Cerebellar cortex (tissue), 1 donor: ENCODE measurements around the gene MTG2.
A peak's percentile ranks its signal among the peaks of the same experiment; 100 is the strongest.

Experiments used
- DNase-seq: peaks from one replicate; pipeline ENCODE4 v3.0.0-alpha.2; 2015; ENCODE audit warnings: low spot score

The MTG2 gene

DNA sequence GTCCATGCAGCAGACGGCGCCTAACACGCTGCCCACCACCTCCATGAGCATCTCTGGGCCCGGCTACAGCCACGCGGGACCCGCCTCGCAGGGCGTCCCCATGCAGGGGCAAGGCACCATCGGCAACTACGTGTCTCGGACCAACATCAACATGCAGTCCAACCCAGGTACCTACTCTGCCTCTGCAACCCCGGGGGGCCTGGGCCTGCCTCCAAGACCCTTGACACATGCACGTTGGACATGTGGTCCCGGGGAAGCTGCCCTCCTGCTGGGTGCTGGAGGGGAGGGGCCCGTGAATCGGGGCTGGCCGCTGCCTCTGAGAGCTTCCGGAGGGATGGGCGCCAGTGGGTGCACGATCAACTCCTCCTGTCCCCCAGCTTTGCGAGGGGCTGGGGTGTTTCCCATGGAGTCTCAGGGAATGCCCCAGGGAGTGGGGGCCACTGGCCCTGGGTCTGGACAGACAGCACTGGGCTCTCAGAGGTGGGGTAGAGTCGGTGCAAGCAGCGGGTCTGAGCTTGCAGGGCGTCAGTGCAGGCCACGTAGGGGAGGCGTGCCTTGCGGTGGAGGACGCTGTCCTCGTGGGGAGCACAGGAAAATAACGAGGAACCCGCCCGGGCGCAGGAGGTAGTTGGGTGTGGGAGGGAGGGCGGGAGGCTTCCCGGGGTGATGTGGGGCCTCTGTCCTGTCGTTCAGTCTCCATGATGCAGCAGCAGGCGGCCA lies 19.9 kb upstream of the MTG2 start:
- DNase-seq, result no peak

GRCh38 chr20:62163485-62163865 lies 19.4 kb upstream of the MTG2 start:
- DNase-seq, result no peak

DNA sequence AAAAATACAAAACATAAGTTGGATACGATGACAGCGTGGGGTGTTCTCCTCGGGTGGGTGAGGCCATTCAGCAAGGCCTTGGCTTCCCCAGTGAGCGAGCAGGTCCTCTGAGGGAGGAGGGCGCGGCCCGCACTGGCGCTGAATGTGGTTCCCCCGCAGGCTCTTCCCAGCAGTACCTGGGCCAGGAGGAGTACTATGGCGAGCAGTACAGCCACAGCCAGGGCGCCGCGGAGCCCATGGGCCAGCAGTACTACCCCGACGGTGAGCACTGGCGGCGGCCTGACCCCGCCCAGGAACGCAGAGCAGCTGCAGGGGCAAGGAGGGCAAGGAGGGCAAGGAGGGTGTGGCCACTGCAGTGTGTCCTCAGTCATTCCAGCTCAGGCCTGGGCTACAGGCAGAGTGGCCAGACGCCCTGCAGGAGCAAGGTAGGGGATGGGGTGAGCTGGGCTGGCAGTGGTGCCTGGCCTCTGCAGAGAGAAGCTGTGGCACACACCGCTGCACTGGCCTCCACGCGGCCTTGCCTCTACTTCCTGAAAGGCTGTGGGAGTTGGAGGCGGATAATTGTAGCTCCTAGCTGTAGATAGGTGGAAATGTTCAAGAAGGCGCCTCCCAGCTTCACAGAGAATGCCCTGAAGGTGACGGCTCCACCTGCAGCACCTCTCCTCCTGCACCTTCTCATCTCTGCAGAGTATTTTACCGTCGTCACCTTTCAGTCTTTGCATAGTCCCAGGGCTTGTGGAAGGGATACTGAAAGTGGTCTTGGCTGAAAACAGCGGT lies 18.7 kb upstream of the MTG2 start:
- no peak for DNase-seq

DNA sequence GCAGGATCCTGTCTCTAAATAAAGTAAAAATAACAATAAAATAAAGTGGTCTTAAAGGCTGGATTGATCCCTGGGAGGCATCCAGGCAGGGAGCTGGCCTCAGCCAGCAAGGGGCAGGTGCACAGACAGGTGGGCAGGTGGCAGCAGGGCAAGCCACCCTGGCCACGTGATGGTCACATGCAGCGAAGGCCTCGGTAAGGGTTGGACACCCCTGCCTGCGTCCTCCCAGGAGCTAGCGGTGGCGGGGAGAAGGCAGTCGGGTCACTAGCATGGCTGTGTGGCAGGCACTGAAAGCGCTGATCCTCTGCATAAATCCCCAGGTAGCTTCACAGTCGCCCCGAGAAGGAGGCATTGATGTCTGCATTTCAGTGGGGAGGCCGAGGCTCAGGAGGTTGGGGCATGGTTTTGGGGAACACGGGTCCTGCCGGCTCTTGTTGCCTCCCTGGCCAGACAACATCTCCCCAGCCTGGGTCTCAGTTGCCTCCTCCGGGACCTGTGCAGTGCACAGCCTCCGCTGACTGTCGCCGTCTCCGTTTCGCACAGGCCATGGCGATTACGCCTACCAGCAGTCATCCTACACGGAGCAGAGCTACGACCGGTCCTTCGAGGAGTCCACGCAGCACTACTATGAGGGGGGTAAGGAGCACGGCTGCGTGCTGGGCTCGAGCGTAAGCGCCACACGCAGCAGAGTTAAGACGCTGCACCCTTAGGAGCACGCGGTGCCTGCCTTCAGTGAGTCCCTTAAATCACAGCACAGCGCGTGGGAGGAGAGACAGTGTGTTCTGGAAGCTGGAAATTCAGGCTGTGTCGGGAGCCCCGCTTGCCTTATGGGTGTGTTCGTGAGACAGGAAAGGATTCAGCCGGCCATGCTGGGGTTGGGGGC lies 17.7 kb upstream of the MTG2 start:
- no peak for DNase-seq

DNA sequence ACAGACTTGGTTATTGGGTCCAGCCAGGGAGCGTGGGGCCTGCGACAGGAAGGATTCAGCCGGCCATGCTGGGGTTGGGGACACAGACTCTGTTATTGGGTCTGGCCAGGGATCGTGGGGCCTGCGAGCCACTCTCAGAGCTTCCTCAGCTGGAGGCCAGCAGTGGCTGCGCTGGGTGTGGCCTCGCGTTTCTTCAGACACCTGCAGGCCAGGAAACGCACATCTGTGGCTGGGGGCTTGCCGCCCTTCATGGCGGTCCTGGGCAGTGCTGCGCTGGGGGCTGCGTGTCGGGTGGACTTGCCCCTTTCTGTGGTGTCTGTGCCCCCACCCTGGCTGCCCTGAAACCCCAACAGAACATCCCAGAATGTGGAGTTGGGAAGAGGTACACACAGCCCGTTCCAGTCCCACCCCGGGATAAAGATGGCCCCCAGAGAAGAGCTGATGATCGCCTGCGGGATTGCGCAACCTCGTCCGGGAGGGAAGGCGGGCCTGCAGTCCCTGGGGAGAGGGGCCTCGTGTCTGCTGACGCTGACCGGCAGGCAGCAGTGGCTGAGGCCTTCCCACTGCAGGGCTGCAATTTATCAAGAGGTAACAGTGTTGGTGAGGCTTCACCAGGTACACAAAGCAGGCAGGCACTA lies 16.9 kb upstream of the MTG2 start:
- no peak for DNase-seq

DNA sequence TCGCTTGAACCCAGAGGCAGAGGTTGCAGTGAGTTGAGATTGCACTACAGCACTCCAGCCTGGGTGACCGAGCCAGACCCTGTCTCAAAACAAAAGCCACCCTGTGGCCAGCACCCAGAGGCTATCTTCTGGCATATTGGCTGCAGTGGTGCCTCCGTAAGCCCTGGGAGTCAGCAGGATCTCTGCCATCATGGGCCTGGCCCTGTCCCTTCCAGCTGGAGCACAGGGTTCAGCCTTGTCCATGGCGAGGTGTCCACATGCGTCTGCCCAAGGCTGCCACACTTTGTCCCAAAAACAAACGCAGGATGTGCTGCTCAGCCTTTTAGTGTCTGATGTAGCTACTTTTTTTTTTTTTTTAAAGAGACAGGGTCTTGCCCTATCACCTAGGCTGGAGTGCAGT lies 15.4 kb upstream of the MTG2 start:
- no peak for DNase-seq

- peak; percentile 64 for DNase-seq
Observed at GRCh38 chr20:62168061-62168460, 14.8 kb upstream of the MTG2 start.

- DNase-seq, result no peak
Observed at GRCh38 chr20:62168890-62169435, 13.9 kb upstream of the MTG2 start.

- no peak for DNase-seq
Observed at GRCh38 chr20:62170536-62170935, 12.3 kb upstream of the MTG2 start.

DNA sequence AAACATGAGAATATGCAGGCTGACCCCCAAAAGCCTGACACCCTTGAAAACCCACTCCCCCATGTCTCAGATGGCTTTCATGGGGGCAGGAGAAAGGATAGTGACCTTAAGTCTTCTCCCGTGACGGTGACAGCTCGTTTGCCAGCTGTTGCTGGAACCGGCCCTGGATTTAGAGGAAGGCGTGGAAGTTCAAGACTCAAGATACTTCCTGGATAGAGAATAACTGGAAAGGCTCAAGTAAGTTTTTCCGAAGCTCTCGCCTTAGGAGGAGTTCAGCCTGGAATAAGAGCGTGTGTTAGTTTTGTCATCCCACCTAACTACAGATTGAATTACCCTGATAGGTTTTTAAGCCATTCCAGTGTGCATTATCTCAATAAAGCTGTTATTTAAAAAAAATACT lies 11.6 kb upstream of the MTG2 start:
- DNase-seq, result no peak

DNA sequence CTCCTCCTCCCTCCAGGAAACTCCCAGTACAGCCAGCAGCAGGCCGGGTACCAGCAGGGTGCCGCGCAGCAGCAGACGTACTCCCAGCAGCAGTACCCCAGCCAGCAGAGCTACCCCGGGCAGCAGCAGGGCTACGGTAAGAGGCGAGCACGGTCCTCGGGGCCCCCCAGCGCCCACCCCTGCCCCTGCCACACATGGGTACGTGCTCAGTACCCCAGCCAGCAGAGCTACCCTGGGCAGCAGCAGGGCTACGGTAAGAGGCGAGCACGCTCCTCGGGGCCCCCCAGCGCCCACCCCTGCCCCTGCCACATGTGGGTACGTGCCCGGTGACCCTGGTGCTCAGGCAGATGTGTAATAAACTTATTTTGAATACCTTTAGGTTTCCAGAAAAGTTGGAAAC lies 10.2 kb upstream of the MTG2 start:
- no peak for DNase-seq

GRCh38 chr20:62174021-62174804 lies 8.6 kb upstream of the MTG2 start:
- DNase-seq, result no peak

GRCh38 chr20:62174870-62175624 lies 7.8 kb upstream of the MTG2 start:
- no peak for DNase-seq

- DNase-seq, result no peak
Observed at GRCh38 chr20:62175711-62176110, 7.1 kb upstream of the MTG2 start.

GRCh38 chr20:62176866-62177265 lies 6.0 kb upstream of the MTG2 start:
- no peak for DNase-seq

DNA sequence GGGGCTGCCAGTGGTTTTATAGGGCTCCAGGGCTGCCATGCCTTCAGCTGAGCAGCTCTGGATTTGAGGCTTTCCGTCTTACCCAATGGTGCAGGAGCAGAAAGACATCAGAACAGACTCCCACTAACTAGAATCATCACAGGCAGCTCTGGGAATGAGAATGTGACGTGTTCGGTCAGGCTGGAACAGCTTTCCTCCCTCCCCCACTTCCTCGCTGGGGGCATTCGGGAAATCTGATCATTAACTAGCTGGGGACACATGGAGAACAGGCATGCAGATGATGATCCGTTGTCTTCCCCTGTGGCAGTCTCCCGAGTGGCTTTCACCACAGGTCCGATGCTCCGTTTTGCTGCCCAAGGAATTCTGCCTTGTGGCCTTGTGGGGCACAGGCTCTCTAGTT lies 5.5 kb upstream of the MTG2 start:
- DNase-seq, result no peak

DNA sequence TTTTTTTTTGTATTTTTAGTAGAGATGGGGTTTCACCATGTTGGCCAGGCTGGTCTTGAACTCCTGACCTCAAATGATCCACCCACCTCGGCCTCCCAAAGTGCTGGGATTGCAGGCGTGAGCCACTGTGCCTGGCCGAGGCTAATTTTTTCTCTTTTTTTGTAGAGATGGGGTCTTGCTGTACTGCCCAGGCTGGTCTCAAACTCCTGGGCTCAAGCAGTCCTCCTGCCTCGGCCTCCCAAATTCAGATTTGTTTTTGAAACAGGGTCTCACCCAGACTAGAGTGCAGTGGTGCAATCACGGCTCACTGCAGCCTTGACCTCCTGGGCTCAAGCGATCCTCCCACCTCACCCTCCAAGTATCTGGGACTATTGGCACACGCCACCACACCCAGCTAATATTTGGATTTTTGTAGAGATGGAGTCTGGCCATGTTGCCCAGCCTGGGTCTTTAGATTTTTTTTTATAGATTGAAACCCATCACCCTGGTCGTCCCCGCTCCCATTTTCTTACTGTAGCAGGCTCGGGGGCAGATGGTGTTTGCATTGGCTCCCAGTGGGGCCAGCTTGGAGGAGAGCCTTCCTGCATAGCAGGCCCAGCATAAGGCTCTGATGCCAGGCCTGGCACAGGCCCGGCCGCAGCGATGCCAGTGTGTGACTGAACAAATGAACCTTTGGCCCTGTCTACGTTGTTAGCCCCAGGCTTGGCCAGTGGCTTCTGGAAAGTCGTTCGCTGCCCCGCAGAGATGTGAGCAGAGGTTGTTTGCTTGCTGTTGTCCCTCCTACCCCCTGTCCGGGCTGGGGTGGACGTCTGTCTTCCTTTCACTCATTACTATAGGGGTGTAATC lies 4.3 kb upstream of the MTG2 start:
- peak; percentile 91 for DNase-seq

- DNase-seq, result no peak
Observed at GRCh38 chr20:62179162-62179504, 3.7 kb upstream of the MTG2 start.

DNA sequence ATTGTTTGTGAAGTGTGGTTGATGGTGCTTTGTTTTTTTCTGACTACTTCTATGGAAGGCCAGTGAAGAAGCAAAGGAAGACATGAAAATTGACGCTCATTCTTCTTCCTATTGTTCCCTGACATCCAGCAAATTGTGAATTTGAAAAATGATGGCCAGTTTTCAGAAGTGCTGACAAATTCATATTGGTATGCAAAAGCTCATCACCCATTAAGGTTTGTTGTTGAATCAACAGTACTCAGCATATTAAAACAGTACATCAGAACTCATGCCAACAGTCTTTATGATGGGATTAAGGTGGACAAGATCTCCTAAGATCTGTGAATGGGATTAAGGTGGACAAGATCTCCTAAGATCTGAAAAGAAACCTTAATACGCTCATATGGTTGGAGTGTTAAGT lies 1.0 kb upstream of the MTG2 start:
- DNase-seq, result no peak
